Neutrophil (primary cell): ENCODE results near the gene CNTN4.

Source experiments
- H3K27ac ChIP-seq: fragments of 200-600 bp; sonication (generic); 2 replicates; pipeline ENCODE4 v1.5.1; 2016; ENCODE audit warnings: mild to moderate bottlenecking, moderate library complexity
- H3K27me3 ChIP-seq: fragments of 200-600 bp; sonication (generic); 2 replicates; pipeline ENCODE4 v1.6.0; 2016; ENCODE audit warnings: mild to moderate bottlenecking
- H3K36me3 ChIP-seq: fragments of 200-600 bp; sonication (generic); 2 replicates; pipeline ENCODE4 v1.5.1; 2017
- H3K4me1 ChIP-seq, 2 experiments: fragments of 200-600 bp in 1 of 2; sonication (generic) in 1 of 2; 1 replicate in 1 of 2; 2 replicates in 1 of 2; pipeline versions ENCODE4 v1.5.1 to v1.6.1; 2013 to 2016; ENCODE audit warnings: low read depth in 1 of 2, low read length in 1 of 2, mild to moderate bottlenecking in 1 of 2, moderate library complexity in 1 of 2; ENCODE audit not compliant: control insufficient read depth in 1 of 2, insufficient read depth in 1 of 2
- H3K4me3 ChIP-seq, 2 experiments: fragments of 200-600 bp in 1 of 2; sonication (generic) in 1 of 2; 1 replicate in 1 of 2; 2 replicates in 1 of 2; pipeline ENCODE4 v1.5.1; 2013 to 2016; ENCODE audit warnings: low read depth in 1 of 2, low read length in 1 of 2, mild to moderate bottlenecking in 1 of 2, moderate library complexity in 1 of 2
- H3K9me3 ChIP-seq: fragments of 200-600 bp; sonication (generic); 2 replicates; pipeline ENCODE4 v1.5.1; 2016
- CTCF ChIP-seq: fragments of 200-600 bp; sonication (generic); IDR thresholded peaks from 2 replicates; pipeline ENCODE4 v1.5.1; 2016; ENCODE audit warnings: antibody characterized with exemption

The CNTN4 gene

GRCh38 chr3:2875699-2876098 is 777.0 kb downstream of the CNTN4 start:
- H3K27ac ChIP-seq: no peak overlapping the region
- TF ChIP-seq CTCF: no peak
- no peaks in the 10 kb centered on the region for H3K27me3 ChIP-seq
- no peak overlapping the region for H3K4me3 ChIP-seq
- H3K36me3 ChIP-seq: no peaks in the 10 kb centered on the region
- H3K4me1 ChIP-seq: no peaks in the 10 kb centered on the region
- H3K9me3 ChIP-seq: no peaks in the 10 kb centered on the region

- TF ChIP-seq CTCF: no peak
Observed at GRCh38 chr3:2876362-2876761, 777.7 kb downstream of the CNTN4 start.

GRCh38 chr3:2879023-2879422 is 780.4 kb downstream of the CNTN4 start:
- no peaks in the 10 kb centered on the region for H3K4me1 ChIP-seq
- H3K27me3 ChIP-seq: no peaks in the 10 kb centered on the region
- no peaks in the 10 kb centered on the region for H3K9me3 ChIP-seq
- no peaks in the 10 kb centered on the region for H3K36me3 ChIP-seq
- no peak overlapping the region for H3K4me3 ChIP-seq
- H3K27ac ChIP-seq: no peak overlapping the region
- TF ChIP-seq CTCF: no peak

More at GRCh38 chr3:2876362-2876761, 777.7 kb downstream of the CNTN4 start:
- Histone ChIP-seq H3K27ac (no peak overlapping the region), H3K4me3 (no peak overlapping the region), H3K27me3 (no peaks in the 10 kb centered on the region), H3K4me1 (no peaks in the 10 kb centered on the region), H3K36me3 (no peaks in the 10 kb centered on the region), H3K9me3 (no peaks in the 10 kb centered on the region)

GRCh38 chr3:2879587-2879986 is 780.9 kb downstream of the CNTN4 start:
- Histone ChIP-seq H3K4me1 (no peaks in the 10 kb centered on the region), H3K27ac (no peak overlapping the region), H3K27me3 (no peaks in the 10 kb centered on the region), H3K9me3 (no peaks in the 10 kb centered on the region), H3K4me3 (no peak overlapping the region), H3K36me3 (no peaks in the 10 kb centered on the region)
- no peak for TF ChIP-seq CTCF

GRCh38 chr3:2880218-2880756 is 781.6 kb downstream of the CNTN4 start:
- H3K27me3 ChIP-seq: no peaks in the 10 kb centered on the region
- no peaks in the 10 kb centered on the region for H3K36me3 ChIP-seq
- no peaks in the 10 kb centered on the region for H3K4me1 ChIP-seq
- no peak overlapping the region for H3K4me3 ChIP-seq
- no peaks in the 10 kb centered on the region for H3K9me3 ChIP-seq
- no peak for TF ChIP-seq CTCF
- no peak overlapping the region for H3K27ac ChIP-seq

GRCh38 chr3:2883283-2883682 is 784.6 kb downstream of the CNTN4 start:
- Histone ChIP-seq H3K36me3 (no peaks in the 10 kb centered on the region), H3K27ac (no peak overlapping the region), H3K4me3 (no peak overlapping the region), H3K9me3 (no peaks in the 10 kb centered on the region), H3K4me1 (no peaks in the 10 kb centered on the region), H3K27me3 (no peaks in the 10 kb centered on the region)
- TF ChIP-seq CTCF: no peak
